Cardiac fibroblast (primary cell): ENCODE results near the gene PEX14.

Source experiments
- DNase-seq, 2 donors: peaks; one replicate each; pipeline versions ENCODE4 v3.0.0 to v3.0.0-alpha.2; 2010; ENCODE audit warnings: low read depth in 2 of 2
- H3K4me3 ChIP-seq, 2 donors: replicated peaks in 1 of 2; 1 replicate in 1 of 2; 2 replicates in 1 of 2; pipeline ENCODE4 v1.5.1; 2011; ENCODE audit warnings: low read depth in 2 of 2, low read length in 2 of 2, mild to moderate bottlenecking in 2 of 2, moderate library complexity in 1 of 2
- TF ChIP-seq, protein P1 (sequence below): IDR thresholded peaks from one replicate; pipeline ENCODE4 v1.5.1; 2011; ENCODE audit warnings: low read depth, mild to moderate bottlenecking, low read length, inconsistent platforms

PEX14 gene

DNA sequence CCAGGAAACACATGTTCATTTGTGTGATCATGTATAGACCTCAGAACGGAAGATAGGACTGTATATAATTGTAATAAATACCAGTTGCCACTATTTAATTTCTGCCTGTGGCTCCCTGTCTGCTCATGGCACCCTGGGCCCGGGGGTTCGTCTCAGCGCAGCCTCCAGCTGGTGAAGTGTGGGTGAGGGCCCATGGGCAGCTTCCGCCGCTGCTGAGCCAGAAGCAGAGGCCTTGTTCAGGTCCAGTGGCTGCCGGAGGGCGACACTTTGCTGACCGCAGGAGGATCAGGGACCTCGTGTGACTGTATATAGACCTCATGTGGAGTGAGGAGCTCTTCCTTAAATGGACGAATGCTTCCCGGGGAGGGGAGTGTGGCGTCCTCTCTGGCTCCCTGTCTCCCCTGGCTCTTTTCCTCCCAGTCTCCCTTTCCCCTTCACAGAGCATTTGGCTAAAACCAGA, 155.9 kb downstream of the PEX14 start:
- no peak overlapping the region for H3K4me3 ChIP-seq
- TF ChIP-seq, protein P1, sequence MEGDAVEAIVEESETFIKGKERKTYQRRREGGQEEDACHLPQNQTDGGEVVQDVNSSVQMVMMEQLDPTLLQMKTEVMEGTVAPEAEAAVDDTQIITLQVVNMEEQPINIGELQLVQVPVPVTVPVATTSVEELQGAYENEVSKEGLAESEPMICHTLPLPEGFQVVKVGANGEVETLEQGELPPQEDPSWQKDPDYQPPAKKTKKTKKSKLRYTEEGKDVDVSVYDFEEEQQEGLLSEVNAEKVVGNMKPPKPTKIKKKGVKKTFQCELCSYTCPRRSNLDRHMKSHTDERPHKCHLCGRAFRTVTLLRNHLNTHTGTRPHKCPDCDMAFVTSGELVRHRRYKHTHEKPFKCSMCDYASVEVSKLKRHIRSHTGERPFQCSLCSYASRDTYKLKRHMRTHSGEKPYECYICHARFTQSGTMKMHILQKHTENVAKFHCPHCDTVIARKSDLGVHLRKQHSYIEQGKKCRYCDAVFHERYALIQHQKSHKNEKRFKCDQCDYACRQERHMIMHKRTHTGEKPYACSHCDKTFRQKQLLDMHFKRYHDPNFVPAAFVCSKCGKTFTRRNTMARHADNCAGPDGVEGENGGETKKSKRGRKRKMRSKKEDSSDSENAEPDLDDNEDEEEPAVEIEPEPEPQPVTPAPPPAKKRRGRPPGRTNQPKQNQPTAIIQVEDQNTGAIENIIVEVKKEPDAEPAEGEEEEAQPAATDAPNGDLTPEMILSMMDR, result no peak
- DNase-seq, result no peak

DNA sequence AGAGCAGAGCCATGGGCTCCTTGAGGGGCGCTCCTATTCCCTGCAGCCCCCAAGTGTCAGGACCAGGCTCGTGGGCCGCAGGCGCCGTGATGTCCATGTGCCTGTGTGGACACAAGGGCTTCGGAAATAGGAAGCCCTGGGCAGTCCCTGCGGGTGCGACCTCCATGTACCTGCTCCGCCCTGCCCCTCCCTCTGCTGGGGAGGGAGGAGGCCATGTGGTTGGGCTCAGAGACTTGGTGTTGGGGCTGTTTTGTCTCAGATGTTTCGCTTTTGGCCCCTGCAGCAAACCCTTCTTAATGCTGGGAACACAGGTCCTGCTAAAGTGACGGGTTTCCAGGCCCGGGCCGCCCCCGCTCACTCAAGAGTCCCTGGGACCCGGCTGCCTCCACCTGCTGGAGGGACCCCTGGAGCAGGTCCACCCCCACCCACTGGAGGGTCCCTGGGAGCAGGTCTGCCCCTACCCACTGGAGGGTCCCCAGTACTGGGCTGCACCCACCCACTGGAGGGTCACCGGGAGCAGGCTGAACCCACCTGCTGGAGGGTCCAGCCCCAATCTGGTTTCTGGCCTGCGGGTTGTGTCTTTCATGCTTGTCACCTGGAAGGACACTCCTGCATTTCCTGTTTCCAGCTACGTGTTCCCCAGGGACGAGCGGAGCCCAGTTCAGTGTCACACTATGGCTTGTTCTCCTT, 156.5 kb downstream of the PEX14 start:
- no peak for DNase-seq
- TF ChIP-seq, protein P1, result no peak
- H3K4me3 ChIP-seq, result no peak overlapping the region

DNA sequence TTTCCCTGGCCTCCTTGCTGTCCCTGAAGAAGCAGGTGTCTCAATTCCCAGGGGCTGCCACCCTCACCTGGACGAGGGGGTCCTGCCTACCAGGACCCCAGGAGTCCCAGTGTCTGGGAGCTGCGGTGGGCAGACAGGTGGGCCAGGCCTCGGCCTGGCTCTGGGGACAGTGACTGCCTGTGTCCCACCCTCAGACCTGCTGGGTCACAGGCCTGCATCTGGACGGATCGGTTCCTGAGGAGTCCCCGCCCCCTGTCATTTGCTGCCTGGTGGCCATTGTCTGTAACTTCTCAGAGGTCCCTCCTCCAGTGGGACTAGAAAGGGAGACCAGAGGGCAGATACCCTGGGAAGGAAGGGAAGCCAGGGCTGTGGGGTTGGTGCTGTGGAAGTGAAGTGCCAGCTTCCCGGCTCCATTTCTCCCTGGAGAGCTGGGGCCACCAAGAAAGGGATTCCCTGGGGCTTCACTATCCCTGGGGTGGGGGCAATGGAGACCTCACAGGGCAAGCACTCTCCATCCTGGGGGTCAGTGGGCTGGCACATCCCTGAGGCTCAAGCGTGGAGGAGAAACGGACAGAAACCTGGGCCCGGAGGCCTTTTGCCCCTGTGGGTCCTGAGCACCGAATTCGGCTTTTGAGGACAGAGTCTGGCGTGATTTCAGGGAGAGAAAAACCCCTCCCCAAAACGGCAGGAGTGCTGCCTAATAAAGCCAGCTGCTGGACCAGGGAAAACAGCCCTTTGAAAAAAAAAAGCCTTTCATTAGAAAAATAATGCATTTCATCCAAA, 157.3 kb downstream of the PEX14 start:
- TF ChIP-seq, protein P1, result no peak
- DNase-seq, result no peak
- H3K4me3 ChIP-seq, result no peak overlapping the region

DNA sequence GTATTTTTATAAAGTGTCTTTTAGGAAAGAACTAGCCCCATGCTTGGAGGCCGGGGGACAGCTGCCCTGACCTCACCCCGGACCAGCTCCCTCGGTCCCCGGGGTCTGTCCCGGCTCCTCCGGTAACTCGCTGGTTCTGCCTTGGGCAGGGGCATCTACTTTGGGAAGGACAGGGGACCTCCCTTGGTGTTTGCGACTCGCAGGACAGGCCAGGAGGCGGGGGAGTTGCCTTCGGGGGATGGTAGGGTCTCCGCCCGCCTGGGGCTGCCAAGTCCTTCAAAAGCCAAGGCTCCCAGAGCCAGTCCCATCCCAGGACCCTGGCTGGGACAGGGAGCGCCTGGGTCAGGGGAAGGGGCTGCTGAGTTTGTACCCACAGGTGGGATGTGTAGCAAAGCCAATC, 157.9 kb downstream of the PEX14 start:
- TF ChIP-seq, protein P1, result no peak
- DNase-seq, result no peak
- H3K4me3 ChIP-seq, result no peak overlapping the region

GRCh38 chr1:10633416-10633815, 158.7 kb downstream of the PEX14 start:
- no peak overlapping the region for H3K4me3 ChIP-seq
- TF ChIP-seq, protein P1, result no peak
- DNase-seq, result no peak

DNA sequence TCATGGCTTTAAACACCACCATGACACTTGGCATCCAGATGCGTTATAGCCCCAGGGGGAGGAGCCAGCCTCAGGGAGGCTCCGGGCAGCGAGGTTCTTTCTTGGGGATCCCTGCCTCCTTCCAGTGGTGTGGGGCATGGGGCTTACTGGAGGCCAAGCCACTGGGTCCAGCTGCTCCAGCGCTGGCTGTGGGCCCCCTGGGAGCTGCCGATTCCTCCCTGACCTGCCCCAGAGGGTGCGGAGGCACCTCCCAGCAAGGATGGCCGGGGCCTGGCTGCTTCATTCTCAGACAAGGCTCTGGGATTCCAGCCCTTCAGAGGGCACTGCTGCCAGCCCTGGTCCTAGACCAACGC, 159.3 kb downstream of the PEX14 start:
- TF ChIP-seq, protein P1, result no peak
- no peak overlapping the region for H3K4me3 ChIP-seq
- no peak for DNase-seq
